Sigmoid colon (tissue), 4 donors: Measurements from ENCODE around the gene FAM89A.

ENCODE experiments used
- CTCF ChIP-seq, 4 experiments: fragments of 450-650 bp in 3 of 4; fragments of 200-600 bp in 1 of 4; IDR thresholded peaks; one replicate each; pipeline ENCODE4 v1.5.1; 2016 to 2019; ENCODE audit warnings: antibody characterized with exemption in 4 of 4, mild to moderate bottlenecking in 3 of 4, moderate library complexity in 2 of 4
- EP300 ChIP-seq, 4 donors: sonication (generic); formaldehyde crosslinking; IDR thresholded peaks; one replicate each; pipeline ENCODE4 v1.6.1; 2017; ENCODE audit warnings: antibody characterized with exemption in 4 of 4
- POLR2A ChIP-seq, 2 donors: fragments of 450-650 bp; IDR thresholded peaks; one replicate each; pipeline ENCODE4 v1.6.1; 2016; ENCODE audit warnings: antibody characterized with exemption in 2 of 2, mild to moderate bottlenecking in 2 of 2, moderate library complexity in 2 of 2
- POLR2AphosphoS5 ChIP-seq, 4 donors: sonication (generic); formaldehyde crosslinking; IDR thresholded peaks; one replicate each; pipeline ENCODE4 v1.6.1; 2017; ENCODE audit warnings: antibody characterized with exemption in 4 of 4

DNA sequence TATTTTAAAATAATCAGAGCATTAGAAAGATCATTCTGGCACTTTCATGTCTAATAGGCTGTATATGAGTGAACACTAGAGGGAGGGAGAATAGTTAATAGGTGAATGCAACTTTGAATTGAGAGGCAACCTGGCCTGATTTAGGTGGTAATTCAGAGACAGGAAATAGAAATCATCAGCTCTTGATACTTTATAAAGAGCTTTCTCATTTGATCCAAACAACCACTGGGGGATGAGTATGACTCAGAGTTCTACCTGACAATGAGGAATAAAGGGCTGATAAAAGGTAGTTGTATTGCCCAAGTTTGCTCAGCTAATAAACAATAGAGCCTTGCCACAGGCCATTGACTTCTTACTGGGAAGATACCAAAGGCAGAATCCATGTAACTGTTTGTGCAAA lies 5.2 kb upstream of the FAM89A start:
- TF ChIP-seq POLR2AphosphoS5 (IDR thresholded peaks at IDR 0.05) (no peak), POLR2A (IDR thresholded peaks at IDR 0.05) (no peak), CTCF (IDR thresholded peaks at IDR 0.05) (no peak), EP300 (IDR thresholded peaks at IDR 0.05) (no peak)
